GOT3 (cell line): ENCODE data around the gene CACNA1C.
"Not testable (repeated sequence)": the region's sequence is repeated elsewhere in the genome, so short reads cannot be mapped to it uniquely, and the experiment has no call there.

Source experiments
- DNase-seq: peaks from one replicate; lab custom pipeline; 2025; ENCODE audit warnings: mixed read lengths; lab: John Stamatoyannopoulos, UW

The CACNA1C gene

GRCh38 chr12:2234091-2234490 lies 181.3 kb downstream of the CACNA1C start:
- no peak for DNase-seq

GRCh38 chr12:2234646-2235350 lies 182.0 kb downstream of the CACNA1C start:
- no peak for DNase-seq

GRCh38 chr12:2236506-2237294 lies 183.9 kb downstream of the CACNA1C start:
- no peak for DNase-seq

- DNase-seq: no peak
Measured at GRCh38 chr12:2238111-2238510, 185.3 kb downstream of the CACNA1C start.

GRCh38 chr12:2239381-2239871 lies 186.6 kb downstream of the CACNA1C start:
- DNase-seq: no peak

GRCh38 chr12:2240390-2240789 lies 187.6 kb downstream of the CACNA1C start:
- no peak for DNase-seq

GRCh38 chr12:2240984-2241383 lies 188.2 kb downstream of the CACNA1C start:
- DNase-seq: no peak

GRCh38 chr12:2242216-2242615 lies 189.4 kb downstream of the CACNA1C start:
- no peak for DNase-seq

GRCh38 chr12:2242816-2243215 lies 190.0 kb downstream of the CACNA1C start:
- DNase-seq: no peak

GRCh38 chr12:2243275-2243674 lies 190.5 kb downstream of the CACNA1C start:
- DNase-seq: no peak

- DNase-seq: no peak
Measured at GRCh38 chr12:2244013-2244861, 191.4 kb downstream of the CACNA1C start.

GRCh38 chr12:2246358-2246757 lies 193.6 kb downstream of the CACNA1C start:
- DNase-seq: no peak

- DNase-seq: no peak
Measured at GRCh38 chr12:2247120-2247519, 194.3 kb downstream of the CACNA1C start.

- no peak for DNase-seq
Measured at GRCh38 chr12:2247596-2247995, 194.8 kb downstream of the CACNA1C start.

- DNase-seq: no peak
Measured at GRCh38 chr12:2248087-2248900, 195.5 kb downstream of the CACNA1C start.

GRCh38 chr12:2248901-2249381 lies 196.2 kb downstream of the CACNA1C start:
- DNase-seq: no peak

- DNase-seq: no peak
Measured at GRCh38 chr12:2250797-2251196, 198.0 kb downstream of the CACNA1C start.

GRCh38 chr12:2251526-2252209 lies 198.9 kb downstream of the CACNA1C start:
- no peak for DNase-seq

GRCh38 chr12:2255311-2255710 lies 202.5 kb downstream of the CACNA1C start:
- DNase-seq: no peak

GRCh38 chr12:2255731-2256130 lies 202.9 kb downstream of the CACNA1C start:
- not testable (repeated sequence) for DNase-seq

- DNase-seq: no peak
Measured at GRCh38 chr12:2256453-2256852, 203.7 kb downstream of the CACNA1C start.
